Measurements from ENCODE around the gene SLC7A4. TPM values are rescaled to one million over a fixed set of nuclear protein-coding genes. Genes with fewer than 3 reads are reported as not detected.

Gene SLC7A4
- total RNA-seq, 2 donors from 2014 or later: 1.5 to 8.9 TPM

GRCh38 chr22:21026783-21027692 is 5.3 kb downstream of the SLC7A4 start:
- no peak for DNase-seq (ENCODE audit: low spot score)
- intact Hi-C loops (cut with DNase I): no loop called here

- DNase-seq (ENCODE audit: low spot score): no peak
- intact Hi-C loops (cut with DNase I): loop anchor here in 1 of 2 donors (1.0 kb wide), 1 partner anchor 67 kb away; no protein-coding TSS in a partner anchor
These were observed 6.3 kb downstream of the SLC7A4 start for GRCh38 chr22:21025763-21026755.

GRCh38 chr22:21025266-21025665 is 7.1 kb downstream of the SLC7A4 start:
- DNase-seq (ENCODE audit: low spot score): no peak
- intact Hi-C loops (cut with DNase I): loop anchor here in 1 of 2 donors (1.0 kb wide), 1 partner anchor 68 kb away; no protein-coding TSS in a partner anchor

- intact Hi-C loops (cut with DNase I): no loop called here
- DNase-seq (ENCODE audit: low spot score): no peak
These were observed 9.3 kb downstream of the SLC7A4 start for GRCh38 chr22:21022955-21023614.

- intact Hi-C loops (cut with DNase I): no loop called here
- no peak for DNase-seq (ENCODE audit: low spot score)
These were observed 9.9 kb downstream of the SLC7A4 start for GRCh38 chr22:21022507-21022906.

GRCh38 chr22:21020802-21021429 is 11.4 kb downstream of the SLC7A4 start:
- intact Hi-C loops (cut with DNase I): no loop called here
- no peak for DNase-seq (ENCODE audit: low spot score)

GRCh38 chr22:21018314-21018713 is 14.0 kb downstream of the SLC7A4 start:
- intact Hi-C loops (cut with DNase I): no loop called here
- DNase-seq (ENCODE audit: low spot score): no peak

GRCh38 chr22:21016644-21017420 is 15.5 kb downstream of the SLC7A4 start:
- no peak for DNase-seq (ENCODE audit: low spot score)
- intact Hi-C loops (cut with DNase I): loop anchor here in 1 of 2 donors (2.0 kb wide), 1 partner anchor 50 kb away; no protein-coding TSS in a partner anchor

GRCh38 chr22:21015466-21016006 is 16.8 kb downstream of the SLC7A4 start:
- intact Hi-C loops (cut with DNase I): loop anchor here in 1 of 2 donors (2.0 kb wide), 1 partner anchor 51 kb away; no protein-coding TSS in a partner anchor
- peak; percentile 73 for DNase-seq (ENCODE audit: low spot score)

- intact Hi-C loops (cut with DNase I): no loop called here
- peak; percentile 79 for DNase-seq (ENCODE audit: low spot score)
These were observed 17.5 kb downstream of the SLC7A4 start, which contains the start of gene P2RX6 for GRCh38 chr22:21014726-21015465. Gene P2RX6 (plus strand): TSS chr22:21015165. CDS start chr22:21015175, 10 bp downstream.

GRCh38 chr22:21014202-21014725 is 18.1 kb downstream of the SLC7A4 start:
- DNase-seq (ENCODE audit: low spot score): peak; percentile 94
- intact Hi-C loops (cut with DNase I): no loop called here

- intact Hi-C loops (cut with DNase I): no loop called here
- no peak for DNase-seq (ENCODE audit: low spot score)
These were observed 18.6 kb downstream of the SLC7A4 start for GRCh38 chr22:21013657-21014201.

- intact Hi-C loops (cut with DNase I): no loop called here
- DNase-seq (ENCODE audit: low spot score): no peak
These were observed 19.6 kb downstream of the SLC7A4 start for GRCh38 chr22:21012446-21013407.

GRCh38 chr22:21010426-21011113 is 21.8 kb downstream of the SLC7A4 start:
- DNase-seq (ENCODE audit: low spot score): no peak
- intact Hi-C loops (cut with DNase I): no loop called here
